HepG2 (cell line): ENCODE measurements around the gene SYNPO2L. TPM values are rescaled to one million over a fixed set of nuclear protein-coding genes. Genes with fewer than 3 reads are reported as not detected.

Source experiments
- ARNT ChIP-seq: fragments of 450-650 bp; IDR thresholded peaks from 2 replicates; pipeline ENCODE4 v1.6.1; 2017
- HES4 ChIP-seq: sonication (generic); formaldehyde crosslinking; IDR thresholded peaks from 2 replicates; pipeline ENCODE4 v1.9.0; 2021; ENCODE audit warnings: mild to moderate bottlenecking, missing genetic modification reagents, borderline replicate concordance
- IKZF4 ChIP-seq: sonication (generic); formaldehyde crosslinking; IDR thresholded peaks from 2 replicates; pipeline ENCODE4 v1.5.1; 2020; ENCODE audit warnings: borderline replicate concordance, mild to moderate bottlenecking, low read depth, missing genetic modification reagents; ENCODE audit errors: not compliant biosample characterization
- NBN ChIP-seq: fragments of 450-650 bp; conservative IDR thresholded peaks from 2 replicates; pipeline ENCODE4 v1.6.1; 2017
- RAD21 ChIP-seq: fragments of 450-650 bp; formaldehyde crosslinking; IDR thresholded peaks from 2 replicates; pipeline ENCODE4 v1.5.0; 2020; ENCODE audit warnings: mild to moderate bottlenecking
- RORA ChIP-seq: sonication (generic); formaldehyde crosslinking; IDR thresholded peaks from 2 replicates; pipeline ENCODE4 v1.5.0; 2020; ENCODE audit warnings: mild to moderate bottlenecking, missing genetic modification reagents, moderate library complexity
- SAP130 ChIP-seq: IDR thresholded peaks from 2 replicates; pipeline ENCODE4 v1.6.1; 2016; ENCODE audit warnings: low read depth
- SMYD3 ChIP-seq: sonication (generic); formaldehyde crosslinking; IDR thresholded peaks from 2 replicates; pipeline ENCODE4 v1.8.1; 2023; ENCODE audit warnings: mild to moderate bottlenecking, missing genetic modification reagents
- STAG1 ChIP-seq: sonication (generic); formaldehyde crosslinking; IDR thresholded peaks from 2 replicates; pipeline ENCODE4 v1.4.0; 2020; ENCODE audit warnings: missing genetic modification reagents
- SYNCRIP ChIP-seq: fragments of 200-400 bp; formaldehyde crosslinking; IDR thresholded peaks from 2 replicates; pipeline ENCODE4 v1.6.1; 2018; ENCODE audit warnings: mild to moderate bottlenecking, low read depth, low read length; ENCODE audit not compliant: insufficient read depth
- WIZ ChIP-seq: sonication (generic); formaldehyde crosslinking; IDR thresholded peaks from 2 replicates; pipeline ENCODE4 v1.5.1; 2020; ENCODE audit warnings: mild to moderate bottlenecking, missing genetic modification reagents
- ZFP36L2 ChIP-seq: sonication (generic); formaldehyde crosslinking; IDR thresholded peaks from 2 replicates; pipeline ENCODE4 v1.4.0; 2020; ENCODE audit warnings: missing genetic modification reagents
- ZFX ChIP-seq: sonication (generic); formaldehyde crosslinking; IDR thresholded peaks from 2 replicates; pipeline ENCODE4 v1.4.0; 2020; ENCODE audit warnings: mild to moderate bottlenecking, low read depth, missing genetic modification reagents, moderate library complexity
- ZNF230 ChIP-seq: sonication (generic); formaldehyde crosslinking; IDR thresholded peaks from 2 replicates; pipeline ENCODE4 v1.4.0; 2020; ENCODE audit warnings: mild to moderate bottlenecking, missing genetic modification reagents
- ZNF264 ChIP-seq: sonication (generic); formaldehyde crosslinking; IDR thresholded peaks from 2 replicates; pipeline ENCODE4 v1.4.0; 2020; ENCODE audit warnings: missing genetic modification reagents
- ZNF331 ChIP-seq: sonication (generic); formaldehyde crosslinking; IDR thresholded peaks from 2 replicates; pipeline ENCODE4 v1.4.0; 2020; ENCODE audit warnings: missing genetic modification reagents
- ZNF572 ChIP-seq: sonication (generic); formaldehyde crosslinking; IDR thresholded peaks from 2 replicates; pipeline ENCODE4 v1.5.1; 2020; ENCODE audit warnings: mild to moderate bottlenecking, missing genetic modification reagents
- ZNF746 ChIP-seq: sonication (generic); formaldehyde crosslinking; IDR thresholded peaks from 2 replicates; pipeline ENCODE4 v1.8.0; 2022; ENCODE audit warnings: mild to moderate bottlenecking, missing genetic modification reagents
- polyA plus RNA-seq, 8 experiments: library from polyadenylated mRNA; depleted of rRNA in 3 of 8; stranded (reverse) in 7 of 8; unstranded in 1 of 8; fragments of >200 nt; fragmentation: Illumina TruSeq in 4 of 8; extraction: Trizol in 4 of 8; gene quantifications; 2 replicates each; pipeline versions ENCODE4 v1.2.1 to v1.2.3, GENCODE V29; 2011 to 2016; ENCODE audit warnings: low read depth in 4 of 8, missing spikeins in 1 of 8, mixed read lengths in 1 of 8; ENCODE audit not compliant: insufficient read depth in 1 of 8
- total RNA-seq, 5 experiments: library from RNA; depleted of rRNA; stranded (reverse); fragments of >200 nt; fragmentation: Illumina TruSeq; extraction: Trizol; gene quantifications; 2 replicates each; pipeline ENCODE4 v1.2.3, GENCODE V29; 2016; ENCODE audit warnings: low read depth in 1 of 5
- TF ChIP-seq, protein P1 (sequence below): sonication (generic); formaldehyde crosslinking; IDR thresholded peaks from 2 replicates; pipeline ENCODE4 v1.5.1; 2020; ENCODE audit warnings: mild to moderate bottlenecking, missing genetic modification reagents, moderate library complexity
- TF ChIP-seq, protein P2 (sequence below): sonication (generic); formaldehyde crosslinking; IDR thresholded peaks from 2 replicates; pipeline ENCODE4 v1.5.0; 2020; ENCODE audit warnings: missing genetic modification reagents
- TF ChIP-seq, protein P3 (sequence below): sonication (generic); formaldehyde crosslinking; IDR thresholded peaks from 2 replicates; pipeline ENCODE4 v1.4.0; 2020; ENCODE audit warnings: missing genetic modification reagents
- TF ChIP-seq, protein P4 (sequence below): sonication (generic); formaldehyde crosslinking; IDR thresholded peaks from 2 replicates; pipeline ENCODE4 v1.4.0; 2020; ENCODE audit warnings: missing genetic modification reagents

SYNPO2L gene
- total and polyA plus RNA-seq, 2 of the 13 experiments (the other 11 are each of a cell fraction or from before 2014, with no cell fraction given) = not detected

DNA sequence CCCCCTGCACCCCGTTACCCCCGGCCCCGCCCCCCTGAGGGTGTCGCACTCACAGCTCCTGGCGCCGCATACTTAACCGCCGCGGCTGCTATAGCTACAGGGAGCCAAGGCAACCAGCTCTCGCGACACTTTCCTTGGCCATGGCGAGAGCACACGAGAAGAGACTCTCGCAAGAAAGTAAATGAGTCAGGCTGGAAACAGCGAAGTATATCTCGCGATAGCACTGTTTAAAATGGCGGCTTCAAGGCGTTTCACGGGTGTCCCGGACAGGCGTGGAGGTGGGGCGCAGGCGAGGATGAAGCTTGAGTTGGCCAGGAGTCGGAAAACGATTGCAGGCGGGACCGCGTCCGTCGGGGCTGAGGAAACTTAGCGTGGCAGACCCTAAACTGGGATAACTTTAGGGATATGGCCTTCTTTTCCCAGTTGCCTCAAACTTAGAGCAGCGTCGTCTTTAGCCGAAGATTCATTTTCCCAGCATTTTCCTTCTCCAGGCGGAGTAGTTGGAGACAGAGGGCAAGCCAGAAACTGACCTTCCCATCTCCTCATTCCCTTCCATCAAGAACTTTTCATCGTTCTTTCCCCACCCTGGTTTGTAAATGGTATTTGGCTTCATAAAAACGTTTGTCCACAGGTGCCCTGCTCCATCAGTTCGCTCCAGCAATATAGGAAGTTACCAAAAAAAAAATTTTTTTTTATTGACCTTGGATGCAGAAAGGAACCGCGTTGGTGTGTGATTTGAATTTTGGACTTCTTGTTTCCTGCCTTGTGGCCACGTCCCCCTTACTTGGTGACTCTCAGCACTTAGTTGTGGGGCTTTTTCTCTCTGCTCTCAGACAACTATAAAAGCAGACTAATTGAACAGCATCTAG is 29.7 kb downstream of the SYNPO2L start (continued):
- TF ChIP-seq, protein P1, sequence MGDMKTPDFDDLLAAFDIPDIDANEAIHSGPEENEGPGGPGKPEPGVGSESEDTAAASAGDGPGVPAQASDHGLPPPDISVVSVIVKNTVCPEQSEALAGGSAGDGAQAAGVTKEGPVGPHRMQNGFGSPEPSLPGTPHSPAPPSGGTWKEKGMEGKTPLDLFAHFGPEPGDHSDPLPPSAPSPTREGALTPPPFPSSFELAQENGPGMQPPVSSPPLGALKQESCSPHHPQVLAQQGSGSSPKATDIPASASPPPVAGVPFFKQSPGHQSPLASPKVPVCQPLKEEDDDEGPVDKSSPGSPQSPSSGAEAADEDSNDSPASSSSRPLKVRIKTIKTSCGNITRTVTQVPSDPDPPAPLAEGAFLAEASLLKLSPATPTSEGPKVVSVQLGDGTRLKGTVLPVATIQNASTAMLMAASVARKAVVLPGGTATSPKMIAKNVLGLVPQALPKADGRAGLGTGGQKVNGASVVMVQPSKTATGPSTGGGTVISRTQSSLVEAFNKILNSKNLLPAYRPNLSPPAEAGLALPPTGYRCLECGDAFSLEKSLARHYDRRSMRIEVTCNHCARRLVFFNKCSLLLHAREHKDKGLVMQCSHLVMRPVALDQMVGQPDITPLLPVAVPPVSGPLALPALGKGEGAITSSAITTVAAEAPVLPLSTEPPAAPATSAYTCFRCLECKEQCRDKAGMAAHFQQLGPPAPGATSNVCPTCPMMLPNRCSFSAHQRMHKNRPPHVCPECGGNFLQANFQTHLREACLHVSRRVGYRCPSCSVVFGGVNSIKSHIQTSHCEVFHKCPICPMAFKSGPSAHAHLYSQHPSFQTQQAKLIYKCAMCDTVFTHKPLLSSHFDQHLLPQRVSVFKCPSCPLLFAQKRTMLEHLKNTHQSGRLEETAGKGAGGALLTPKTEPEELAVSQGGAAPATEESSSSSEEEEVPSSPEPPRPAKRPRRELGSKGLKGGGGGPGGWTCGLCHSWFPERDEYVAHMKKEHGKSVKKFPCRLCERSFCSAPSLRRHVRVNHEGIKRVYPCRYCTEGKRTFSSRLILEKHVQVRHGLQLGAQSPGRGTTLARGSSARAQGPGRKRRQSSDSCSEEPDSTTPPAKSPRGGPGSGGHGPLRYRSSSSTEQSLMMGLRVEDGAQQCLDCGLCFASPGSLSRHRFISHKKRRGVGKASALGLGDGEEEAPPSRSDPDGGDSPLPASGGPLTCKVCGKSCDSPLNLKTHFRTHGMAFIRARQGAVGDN (CRISPR knock-in tag) = peak; percentile 86
- no peak for TF ChIP-seq STAG1
- TF ChIP-seq ZNF230 = peak; percentile 35; the same call in 1 of the 2 replicates
- TF ChIP-seq ZFX = peak; percentile 91
- no peak for TF ChIP-seq ZFP36L2 (CRISPR knock-in tag)
- TF ChIP-seq ZNF746 = 0 out of 2 replicates have a peak, but pooled peaks have one; percentile 49
- no peak for TF ChIP-seq ARNT
- TF ChIP-seq NBN = no peak
- no peak; the same call in 1 of the 2 replicates for TF ChIP-seq WIZ (CRISPR knock-in tag)
- TF ChIP-seq SAP130 = peak; percentile 89
- no peak; the same call in 1 of the 2 replicates for TF ChIP-seq SMYD3 (CRISPR knock-in tag)
- no peak for TF ChIP-seq ZNF572
- TF ChIP-seq IKZF4 (CRISPR knock-in tag) = no peak
- TF ChIP-seq, protein P2, sequence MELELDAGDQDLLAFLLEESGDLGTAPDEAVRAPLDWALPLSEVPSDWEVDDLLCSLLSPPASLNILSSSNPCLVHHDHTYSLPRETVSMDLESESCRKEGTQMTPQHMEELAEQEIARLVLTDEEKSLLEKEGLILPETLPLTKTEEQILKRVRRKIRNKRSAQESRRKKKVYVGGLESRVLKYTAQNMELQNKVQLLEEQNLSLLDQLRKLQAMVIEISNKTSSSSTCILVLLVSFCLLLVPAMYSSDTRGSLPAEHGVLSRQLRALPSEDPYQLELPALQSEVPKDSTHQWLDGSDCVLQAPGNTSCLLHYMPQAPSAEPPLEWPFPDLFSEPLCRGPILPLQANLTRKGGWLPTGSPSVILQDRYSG = no peak
- TF ChIP-seq HES4 (CRISPR knock-in tag) = no peak
- TF ChIP-seq, protein P3, sequence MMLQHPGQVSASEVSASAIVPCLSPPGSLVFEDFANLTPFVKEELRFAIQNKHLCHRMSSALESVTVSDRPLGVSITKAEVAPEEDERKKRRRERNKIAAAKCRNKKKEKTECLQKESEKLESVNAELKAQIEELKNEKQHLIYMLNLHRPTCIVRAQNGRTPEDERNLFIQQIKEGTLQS (CRISPR knock-in tag) = no peak
- TF ChIP-seq ZNF331 (CRISPR knock-in tag) = no peak
- no peak for TF ChIP-seq SYNCRIP
- no peak for TF ChIP-seq RORA
- TF ChIP-seq RAD21 (CRISPR knock-in tag) = 0 out of 2 replicates have a peak, but pooled peaks have one; percentile 35
- TF ChIP-seq, protein P4, sequence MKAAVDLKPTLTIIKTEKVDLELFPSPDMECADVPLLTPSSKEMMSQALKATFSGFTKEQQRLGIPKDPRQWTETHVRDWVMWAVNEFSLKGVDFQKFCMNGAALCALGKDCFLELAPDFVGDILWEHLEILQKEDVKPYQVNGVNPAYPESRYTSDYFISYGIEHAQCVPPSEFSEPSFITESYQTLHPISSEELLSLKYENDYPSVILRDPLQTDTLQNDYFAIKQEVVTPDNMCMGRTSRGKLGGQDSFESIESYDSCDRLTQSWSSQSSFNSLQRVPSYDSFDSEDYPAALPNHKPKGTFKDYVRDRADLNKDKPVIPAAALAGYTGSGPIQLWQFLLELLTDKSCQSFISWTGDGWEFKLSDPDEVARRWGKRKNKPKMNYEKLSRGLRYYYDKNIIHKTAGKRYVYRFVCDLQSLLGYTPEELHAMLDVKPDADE (CRISPR knock-in tag) = no peak
- 0 out of 2 replicates have a peak, but pooled peaks have one; percentile 16 for TF ChIP-seq ZNF264
